Activated naive CD8-positive, alpha-beta T cell treated with anti-CD3 and anti-CD28 coated beads, Interleukin-2, amount 50 U/mL, for 24 hours (primary cell): Measurements from ENCODE around the gene ARSB.
A peak's percentile ranks its signal among the peaks of the same experiment; 100 is the strongest.

Experiments used
- ATAC-seq: fragments of 150-1000 bp; cut with Tn5 transposase; one replicate; pipeline ENCODE4 v1.10.0; 2021
- DNase-seq: peaks from one replicate; pipeline ENCODE4 v3.0.0; 2021
- H3K27ac Mint-ChIP-seq: one replicate; pipeline ENCODE4 v1.8.0; 2021; ENCODE audit warnings: mild to moderate bottlenecking, mixed read lengths
- H3K27me3 Mint-ChIP-seq: one replicate; pipeline ENCODE4 v1.8.0; 2021; ENCODE audit warnings: mixed read lengths
- H3K36me3 Mint-ChIP-seq: one replicate; pipeline ENCODE4 v1.8.0; 2021; ENCODE audit warnings: low read depth, mixed read lengths
- H3K4me1 Mint-ChIP-seq: one replicate; pipeline ENCODE4 v1.8.0; 2021; ENCODE audit warnings: mixed read lengths
- H3K4me3 Mint-ChIP-seq: one replicate; pipeline ENCODE4 v1.8.0; 2021; ENCODE audit warnings: mild to moderate bottlenecking, moderate library complexity, mixed read lengths
- H3K9me3 Mint-ChIP-seq: one replicate; pipeline ENCODE4 v1.8.0; 2021; ENCODE audit warnings: mixed read lengths

The ARSB gene

DNA sequence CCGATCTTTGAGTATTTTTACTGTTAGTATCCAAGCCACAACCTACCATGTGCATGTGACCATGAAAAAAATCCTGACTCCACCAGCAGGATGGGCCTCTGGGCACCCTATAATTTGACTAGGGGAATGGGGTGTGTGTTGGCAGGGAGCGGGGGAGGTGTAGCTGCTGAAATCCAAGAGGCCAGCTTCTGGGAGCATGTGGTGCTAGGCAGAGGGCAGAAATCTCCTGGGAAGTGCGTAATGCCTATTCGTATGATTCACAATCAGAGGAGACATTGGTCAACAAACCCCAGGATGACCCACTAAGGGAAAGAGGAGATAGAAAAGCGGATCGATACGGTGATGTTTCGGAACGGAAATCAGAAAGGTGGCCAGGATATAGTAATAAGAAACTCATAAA lies 149.9 kb downstream of the ARSB start:
- Mint-ChIP-seq H3K27ac (no peak overlapping the region), H3K4me1 (no peaks in the 10 kb centered on the region), H3K36me3 (peaks cover 14% of the 10 kb centered on the region), H3K9me3 (no peaks in the 10 kb centered on the region), H3K4me3 (no peak overlapping the region), H3K27me3 (no peaks in the 10 kb centered on the region)
- no peak for ATAC-seq
- DNase-seq: no peak

- Mint-ChIP-seq H3K4me3 (no peak overlapping the region), H3K27ac (no peak overlapping the region), H3K36me3 (peaks cover 10% of the 10 kb centered on the region), H3K27me3 (no peaks in the 10 kb centered on the region), H3K9me3 (no peaks in the 10 kb centered on the region), H3K4me1 (peaks cover 1% of the 10 kb centered on the region)
- no peak for ATAC-seq
- DNase-seq: no peak
Measured at GRCh38 chr5:78833284-78833683, 151.8 kb downstream of the ARSB start.

DNA sequence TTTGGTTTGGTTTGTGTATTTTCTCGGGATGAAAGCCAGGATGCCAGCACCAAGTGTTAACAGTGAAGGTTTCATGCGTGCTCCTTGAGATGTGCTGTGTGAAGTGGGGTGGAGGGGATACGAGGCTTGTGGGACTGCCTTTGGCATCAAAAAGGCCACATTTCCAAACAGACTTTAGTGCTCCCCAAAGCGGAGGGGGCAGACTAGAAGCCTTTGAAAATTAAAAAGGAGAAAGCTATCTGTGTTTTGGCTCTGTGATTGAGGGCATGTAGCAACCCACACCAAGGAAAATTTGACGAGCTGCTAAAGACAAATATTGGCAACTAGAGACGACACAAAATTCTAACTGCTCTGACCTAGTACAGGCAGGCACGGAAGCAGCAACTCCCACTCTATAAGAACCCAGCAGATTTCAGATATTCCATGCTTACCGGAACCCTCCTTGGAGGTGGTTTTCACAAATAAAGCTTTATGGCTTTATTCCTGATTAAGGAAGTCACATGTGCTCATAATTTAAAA lies 154.5 kb downstream of the ARSB start:
- H3K27ac Mint-ChIP-seq: no peak overlapping the region
- H3K27me3 Mint-ChIP-seq: no peaks in the 10 kb centered on the region
- H3K9me3 Mint-ChIP-seq: no peaks in the 10 kb centered on the region
- no peak for ATAC-seq
- peaks cover 12% of the 10 kb centered on the region for H3K36me3 Mint-ChIP-seq
- no peak overlapping the region for H3K4me3 Mint-ChIP-seq
- DNase-seq: no peak
- peaks cover 6% of the 10 kb centered on the region for H3K4me1 Mint-ChIP-seq

DNA sequence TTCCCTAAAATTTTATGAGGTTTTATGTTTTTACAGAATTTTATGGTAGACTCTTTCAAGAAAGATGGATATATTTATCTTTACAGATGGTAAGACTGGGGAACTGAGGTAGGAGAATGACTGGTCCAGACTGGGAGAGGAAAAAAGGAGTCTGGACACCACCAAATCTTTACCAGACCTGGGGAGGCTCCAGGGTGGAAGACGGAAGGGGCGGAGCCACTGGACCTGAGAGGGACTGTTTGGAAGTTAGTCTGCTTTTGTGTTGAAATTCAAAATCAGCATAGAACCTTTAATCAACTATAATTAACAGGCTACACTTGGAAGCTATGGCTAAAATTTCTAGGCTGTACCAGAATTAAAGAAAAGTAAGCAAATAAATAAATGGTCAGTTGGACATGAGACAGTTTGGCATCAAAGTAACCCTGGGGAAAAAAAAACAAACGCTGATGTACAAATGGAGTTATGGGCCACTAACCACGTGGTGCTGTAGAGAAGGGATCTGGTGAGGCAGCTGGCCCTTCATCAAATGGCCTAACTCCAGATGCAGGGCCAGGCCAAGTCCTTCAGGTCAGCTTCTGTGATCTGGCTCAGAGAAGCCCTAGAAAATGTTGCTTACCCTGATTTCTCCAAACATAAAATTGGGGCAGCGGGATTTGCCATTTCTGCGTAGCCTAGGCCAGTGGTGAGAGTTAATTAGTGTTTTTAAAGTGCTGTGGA lies 155.1 kb downstream of the ARSB start:
- no peak for DNase-seq
- H3K27me3 Mint-ChIP-seq: no peaks in the 10 kb centered on the region
- peak overlapping the region; percentile 19 for H3K27ac Mint-ChIP-seq
- ATAC-seq: no peak
- no peak overlapping the region for H3K4me3 Mint-ChIP-seq
- H3K36me3 Mint-ChIP-seq: peaks cover 12% of the 10 kb centered on the region
- H3K4me1 Mint-ChIP-seq: peaks cover 6% of the 10 kb centered on the region
- no peaks in the 10 kb centered on the region for H3K9me3 Mint-ChIP-seq

DNA sequence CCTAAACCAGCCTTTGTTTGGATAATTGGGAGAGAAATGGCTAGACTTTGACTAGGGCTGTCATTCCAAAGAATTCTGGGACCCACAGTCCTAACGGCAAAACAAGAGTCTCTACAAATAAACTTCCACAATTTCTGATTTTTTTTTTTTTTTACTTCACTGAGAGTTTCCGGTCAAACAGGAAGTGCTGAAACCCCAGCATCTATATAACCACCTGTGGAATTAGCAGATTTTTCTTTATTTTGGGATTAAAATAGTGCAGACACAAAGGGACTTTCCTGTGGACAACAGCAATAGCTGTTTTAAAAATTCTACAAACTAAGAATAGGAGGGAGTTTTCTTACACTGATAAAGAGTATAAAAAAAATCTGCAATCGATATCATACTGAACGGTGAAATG lies 157.4 kb downstream of the ARSB start:
- no peak overlapping the region for H3K4me3 Mint-ChIP-seq
- H3K27ac Mint-ChIP-seq: no peak overlapping the region
- H3K4me1 Mint-ChIP-seq: peaks cover 6% of the 10 kb centered on the region
- no peaks in the 10 kb centered on the region for H3K9me3 Mint-ChIP-seq
- H3K36me3 Mint-ChIP-seq: peaks cover 20% of the 10 kb centered on the region
- DNase-seq (no peak), ATAC-seq (no peak)
- H3K27me3 Mint-ChIP-seq: no peaks in the 10 kb centered on the region

GRCh38 chr5:78824831-78825281 lies 160.3 kb downstream of the ARSB start:
- no peak for DNase-seq
- Mint-ChIP-seq H3K4me1 (peaks cover 6% of the 10 kb centered on the region), H3K9me3 (no peaks in the 10 kb centered on the region), H3K27ac (no peak overlapping the region), H3K27me3 (no peaks in the 10 kb centered on the region), H3K4me3 (no peak overlapping the region), H3K36me3 (peaks cover 20% of the 10 kb centered on the region)
- ATAC-seq: no peak

GRCh38 chr5:78823196-78823595 lies 161.9 kb downstream of the ARSB start:
- Mint-ChIP-seq H3K4me3 (no peak overlapping the region), H3K4me1 (peaks cover 4% of the 10 kb centered on the region), H3K36me3 (peaks cover 14% of the 10 kb centered on the region), H3K27ac (no peak overlapping the region), H3K9me3 (no peaks in the 10 kb centered on the region), H3K27me3 (no peaks in the 10 kb centered on the region)
- DNase-seq (no peak), ATAC-seq (no peak)

DNA sequence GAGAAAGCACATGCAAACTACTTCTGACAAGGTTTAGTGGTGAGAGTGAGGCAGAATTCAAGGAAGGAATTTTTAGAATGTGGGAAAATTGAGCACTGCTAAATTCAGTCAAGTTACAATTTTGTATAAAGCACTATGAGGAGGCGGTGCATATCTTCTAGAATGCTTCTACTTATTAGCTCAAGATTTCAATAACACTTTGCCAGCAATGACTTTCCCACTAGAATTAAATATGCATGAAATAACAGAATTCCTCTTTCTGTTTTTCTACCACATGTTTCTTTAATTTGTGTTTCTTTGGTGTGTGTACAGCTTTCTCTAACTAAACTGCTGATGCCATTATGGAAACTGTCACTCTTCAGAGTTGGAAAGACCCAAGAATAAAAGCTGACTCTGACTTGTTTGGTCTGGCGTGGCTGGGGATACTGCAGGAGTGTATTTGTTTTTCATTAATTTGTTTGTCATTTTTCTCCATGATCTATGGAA lies 163.5 kb downstream of the ARSB start:
- Mint-ChIP-seq H3K27ac (no peak overlapping the region), H3K27me3 (no peaks in the 10 kb centered on the region), H3K36me3 (peaks cover 14% of the 10 kb centered on the region), H3K4me1 (no peaks in the 10 kb centered on the region), H3K9me3 (no peaks in the 10 kb centered on the region), H3K4me3 (no peak overlapping the region)
- DNase-seq (no peak), ATAC-seq (no peak)

GRCh38 chr5:78819707-78820106 lies 165.4 kb downstream of the ARSB start:
- no peak overlapping the region for H3K27ac Mint-ChIP-seq

GRCh38 chr5:78819166-78819565 lies 165.9 kb downstream of the ARSB start:
- Mint-ChIP-seq H3K27ac (no peak overlapping the region), H3K27me3 (no peaks in the 10 kb centered on the region), H3K36me3 (peaks cover 16% of the 10 kb centered on the region), H3K4me3 (no peak overlapping the region), H3K4me1 (no peaks in the 10 kb centered on the region), H3K9me3 (no peaks in the 10 kb centered on the region)
- ATAC-seq (no peak), DNase-seq (no peak)

More at GRCh38 chr5:78819707-78820106, 165.4 kb downstream of the ARSB start:
- no peak for DNase-seq
- ATAC-seq: no peak
- H3K36me3 Mint-ChIP-seq: peaks cover 16% of the 10 kb centered on the region
- no peaks in the 10 kb centered on the region for H3K9me3 Mint-ChIP-seq
- no peaks in the 10 kb centered on the region for H3K4me1 Mint-ChIP-seq
- no peak overlapping the region for H3K4me3 Mint-ChIP-seq
- no peaks in the 10 kb centered on the region for H3K27me3 Mint-ChIP-seq

GRCh38 chr5:78816143-78816765 lies 168.9 kb downstream of the ARSB start:
- peaks cover 8% of the 10 kb centered on the region for H3K36me3 Mint-ChIP-seq
- DNase-seq: no peak
- no peaks in the 10 kb centered on the region for H3K4me1 Mint-ChIP-seq
- H3K27ac Mint-ChIP-seq: no peak overlapping the region
- H3K27me3 Mint-ChIP-seq: no peaks in the 10 kb centered on the region
- H3K9me3 Mint-ChIP-seq: no peaks in the 10 kb centered on the region
- ATAC-seq: no peak
- no peak overlapping the region for H3K4me3 Mint-ChIP-seq

DNA sequence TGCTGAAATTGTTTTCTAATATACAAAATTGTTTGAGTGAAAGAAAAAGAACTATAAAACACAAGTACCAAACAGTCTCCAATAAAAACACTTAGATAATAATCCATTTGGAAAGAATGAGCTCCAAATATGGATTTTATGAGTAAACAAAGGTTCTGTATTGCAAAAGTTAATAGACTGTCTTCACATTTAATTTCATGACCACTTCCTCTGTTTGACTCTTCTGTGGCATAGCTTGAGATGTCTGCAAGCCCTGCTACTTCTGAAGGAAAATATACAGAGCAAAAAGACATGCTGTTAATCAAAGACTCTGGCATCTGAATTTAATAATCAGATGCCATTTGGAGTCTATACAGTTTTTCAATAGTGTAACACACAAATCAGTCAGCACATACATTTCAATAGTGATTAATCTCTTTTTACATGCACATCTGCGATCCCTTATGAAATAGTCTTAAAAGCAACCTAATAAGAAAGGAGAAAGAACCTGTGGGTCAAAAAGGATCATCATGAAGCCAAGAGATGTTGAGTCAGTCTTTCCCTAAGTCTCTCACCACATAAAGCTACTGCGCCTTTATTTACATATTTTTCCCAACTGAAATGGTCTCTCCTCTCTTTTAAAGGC lies 171.1 kb downstream of the ARSB start:
- no peak overlapping the region for H3K4me3 Mint-ChIP-seq
- peaks cover 6% of the 10 kb centered on the region for H3K36me3 Mint-ChIP-seq
- H3K27me3 Mint-ChIP-seq: no peaks in the 10 kb centered on the region
- H3K9me3 Mint-ChIP-seq: no peaks in the 10 kb centered on the region
- ATAC-seq (no peak), DNase-seq (no peak)
- no peaks in the 10 kb centered on the region for H3K4me1 Mint-ChIP-seq
- no peak overlapping the region for H3K27ac Mint-ChIP-seq

GRCh38 chr5:78813286-78813685 lies 171.8 kb downstream of the ARSB start:
- ATAC-seq: no peak
- H3K9me3 Mint-ChIP-seq: no peaks in the 10 kb centered on the region
- H3K4me3 Mint-ChIP-seq: no peak overlapping the region
- DNase-seq: no peak
- H3K36me3 Mint-ChIP-seq: peaks cover 5% of the 10 kb centered on the region
- H3K27ac Mint-ChIP-seq: no peak overlapping the region
- H3K4me1 Mint-ChIP-seq: no peaks in the 10 kb centered on the region
- H3K27me3 Mint-ChIP-seq: no peaks in the 10 kb centered on the region

GRCh38 chr5:78811866-78812265 lies 173.2 kb downstream of the ARSB start:
- H3K27ac Mint-ChIP-seq: no peak overlapping the region
- H3K4me1 Mint-ChIP-seq: no peaks in the 10 kb centered on the region
- H3K9me3 Mint-ChIP-seq: no peaks in the 10 kb centered on the region

More at GRCh38 chr5:78811866-78812265, 173.2 kb downstream of the ARSB start:
- no peaks in the 10 kb centered on the region for H3K27me3 Mint-ChIP-seq
- ATAC-seq: no peak
- H3K4me3 Mint-ChIP-seq: no peak overlapping the region
- peaks cover 5% of the 10 kb centered on the region for H3K36me3 Mint-ChIP-seq
- no peak for DNase-seq
